GM23338 (cell line): ENCODE data around the gene IGFBP7. TPM values are rescaled to one million over a fixed set of nuclear protein-coding genes. Genes with fewer than 3 reads are reported as not detected.

Source experiments
- ATAC-seq: fragments of 200-7000 bp; cut with Tn5 transposase; 3 replicates; pipeline ENCODE4 v1.9.1; 2020
- DNase-seq: peaks from one replicate; pipeline ENCODE4 v3.0.0-alpha.2; 2015; ENCODE audit warnings: low spot score
- H2AFZ ChIP-seq: fragments of 200-600 bp; sonication (generic); 2 replicates; pipeline ENCODE4 v1.8.0; 2016; ENCODE audit warnings: antibody characterized with exemption, mild to moderate bottlenecking, moderate library complexity
- H3F3A ChIP-seq: fragments of 200-600 bp; sonication (generic); replicated peaks from 2 replicates; pipeline ENCODE4 v1.8.0; 2017; ENCODE audit warnings: antibody characterized with exemption, mixed run types, low read depth
- H3K27ac ChIP-seq: fragments of 200-600 bp; sonication (generic); 2 replicates; pipeline ENCODE4 v1.6.1; 2016; ENCODE audit warnings: low read depth
- H3K27me3 ChIP-seq: fragments of 200-600 bp; sonication (generic); 2 replicates; pipeline ENCODE4 v1.8.0; 2016; ENCODE audit warnings: mild to moderate bottlenecking, mixed run types, moderate library complexity; ENCODE audit not compliant: insufficient read depth
- H3K36me3 ChIP-seq: fragments of 200-600 bp; sonication (generic); 2 replicates; pipeline ENCODE4 v1.8.0; 2016; ENCODE audit warnings: mild to moderate bottlenecking; ENCODE audit not compliant: insufficient read depth
- H3K4me1 ChIP-seq: fragments of 200-600 bp; sonication (generic); 2 replicates; pipeline ENCODE4 v1.8.0; 2016; ENCODE audit warnings: mild to moderate bottlenecking, moderate library complexity; ENCODE audit not compliant: insufficient read depth
- H3K4me2 ChIP-seq: fragments of 200-600 bp; sonication (generic); 2 replicates; pipeline ENCODE4 v1.7.1; 2017; ENCODE audit warnings: mixed run types
- H3K4me3 ChIP-seq: fragments of 200-600 bp; sonication (generic); 2 replicates; pipeline ENCODE4 v1.6.1; 2016; ENCODE audit warnings: mixed run types
- H3K79me2 ChIP-seq: fragments of 200-600 bp; sonication (generic); replicated peaks from 2 replicates; pipeline ENCODE4 v1.8.0; 2017; ENCODE audit warnings: mild to moderate bottlenecking; ENCODE audit not compliant: insufficient read depth
- H3K9me2 ChIP-seq: fragments of 200-600 bp; sonication (generic); 2 replicates; pipeline ENCODE4 v1.8.0; 2017; ENCODE audit not compliant: insufficient read depth
- H4K20me1 ChIP-seq: fragments of 200-600 bp; sonication (generic); replicated peaks from 2 replicates; pipeline ENCODE4 v1.8.0; 2017; ENCODE audit warnings: mild to moderate bottlenecking; ENCODE audit not compliant: insufficient read depth
- H3K27ac Mint-ChIP-seq: 2 replicates; pipeline ENCODE4 v1.8.0; 2020; ENCODE audit warnings: inconsistent platforms, mild to moderate bottlenecking, moderate library complexity, mixed read lengths
- H3K27me3 Mint-ChIP-seq: 3 replicates; pipeline ENCODE4 v1.8.0; 2022; ENCODE audit warnings: low read depth, mild to moderate bottlenecking, moderate library complexity, mixed read lengths, inconsistent platforms; ENCODE audit not compliant: insufficient read depth, poor library complexity
- H3K36me3 Mint-ChIP-seq: 3 replicates; pipeline ENCODE4 v1.8.0; 2021; ENCODE audit warnings: low read depth, mild to moderate bottlenecking, inconsistent platforms, moderate library complexity, mixed read lengths
- H3K4me1 Mint-ChIP-seq: 3 replicates; pipeline ENCODE4 v1.8.0; 2020; ENCODE audit warnings: mild to moderate bottlenecking, inconsistent platforms, mixed read lengths
- H3K4me3 Mint-ChIP-seq: 3 replicates; pipeline ENCODE4 v1.8.0; 2021; ENCODE audit warnings: moderate library complexity, mild to moderate bottlenecking, inconsistent platforms, mixed read lengths
- H3K9me3 Mint-ChIP-seq: 3 replicates; pipeline ENCODE4 v1.8.0; 2020; ENCODE audit warnings: moderate library complexity, mild to moderate bottlenecking, inconsistent platforms, mixed read lengths
- EZH2 ChIP-seq: fragments of 200-600 bp; sonication (generic); IDR thresholded peaks from one replicate; pipeline ENCODE4 v1.8.0; 2017; ENCODE audit warnings: antibody characterized with exemption, mild to moderate bottlenecking, low read depth; ENCODE audit not compliant: unreplicated experiment
- EZH2phosphoT487 ChIP-seq: fragments of 200-600 bp; sonication (generic); IDR thresholded peaks from one replicate; pipeline ENCODE4 v1.8.1; 2018; ENCODE audit warnings: antibody characterized with exemption; ENCODE audit not compliant: unreplicated experiment
- NANOG ChIP-seq: IDR thresholded peaks from 2 replicates; pipeline ENCODE4 v1.6.1; 2016; ENCODE audit warnings: antibody characterized with exemption, borderline replicate concordance
- POLR2AphosphoS5 ChIP-seq: IDR thresholded peaks from 2 replicates; pipeline ENCODE4 v1.6.1; 2016; ENCODE audit warnings: antibody characterized with exemption, low read depth
- STAT1 ChIP-seq: IDR thresholded peaks from one replicate; pipeline ENCODE4 v1.6.1; 2016; ENCODE audit warnings: antibody characterized with exemption; ENCODE audit not compliant: unreplicated experiment
- ZNF331 ChIP-seq: fragments of 250-450 bp; sonication (Bioruptor Pico); IDR thresholded peaks from 2 replicates; pipeline ENCODE4 v1.5.0; 2020; ENCODE audit warnings: low read depth, mild to moderate bottlenecking, moderate library complexity
- polyA plus RNA-seq: library from polyadenylated mRNA; unstranded; fragments of >200 nt; fragmentation: Nextera tagmentation; extraction: Ambion mirVana; gene quantifications from 2 replicates; pipeline ENCODE4 v1.2.1, GENCODE V29; 2016
- total RNA-seq: library from RNA; depleted of rRNA; stranded (reverse); fragments of >200 nt; shearing (Covaris generic); gene quantifications from 2 replicates; pipeline ENCODE4 v1.2.3, GENCODE V29; 2014
- TF ChIP-seq, protein P1 (sequence below): IDR thresholded peaks from one replicate; pipeline ENCODE4 v1.6.1; 2018; ENCODE audit warnings: antibody characterized with exemption; ENCODE audit not compliant: unreplicated experiment
- TF ChIP-seq, protein P2 (sequence below): IDR thresholded peaks from 2 replicates; pipeline ENCODE4 v1.6.1; 2016; ENCODE audit warnings: antibody characterized with exemption
- TF ChIP-seq, protein P3 (sequence below), 2 experiments: fragments of 200-600 bp in 1 of 2; sonication (generic) in 1 of 2; conservative IDR thresholded peaks; 2 replicates each; pipeline versions ENCODE4 v1.5.1 to v1.6.1; 2016 to 2017; ENCODE audit warnings: antibody characterized with exemption in 2 of 2, low read depth in 2 of 2, mild to moderate bottlenecking in 2 of 2, moderate library complexity in 1 of 2

The IGFBP7 gene
- total and polyA plus RNA-seq, 2 experiments from 2014 or later: 0.49 to 7.9 TPM

DNA sequence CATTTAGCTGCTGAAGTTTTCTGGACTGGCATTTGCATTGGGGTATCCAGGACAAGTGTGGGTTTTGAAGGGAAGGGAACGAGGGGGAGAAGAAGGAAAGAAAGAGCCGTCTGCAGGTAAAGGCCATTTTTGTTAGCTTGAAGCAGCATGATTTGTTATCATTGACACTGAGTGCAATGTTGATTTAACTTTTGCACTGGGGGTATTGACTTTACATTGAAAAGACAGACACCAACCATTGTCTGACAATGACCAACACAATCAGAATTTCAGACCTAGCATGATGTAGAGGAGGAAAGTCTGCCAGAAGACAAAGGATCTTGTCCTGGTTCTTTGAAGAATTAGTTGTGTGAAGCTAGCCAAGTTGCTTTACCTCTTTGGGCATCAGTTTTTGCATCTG lies 39.6 kb upstream of the IGFBP7 start:
- DNase-seq (no peak), ATAC-seq (no peak)
- Histone ChIP-seq H3K4me3 (no peak overlapping the region), H2AFZ (no peak overlapping the region), H3F3A (no peaks in the 10 kb centered on the region), H3K79me2 (no peaks in the 10 kb centered on the region), H3K4me2 (no peak overlapping the region), H3K9me2 (0 out of 2 replicates have a peak, but pooled peaks cover 6% of the 10 kb centered on the region), H3K27ac (no peak overlapping the region), H3K36me3 (no peaks in the 10 kb centered on the region), H4K20me1 (no peaks in the 10 kb centered on the region), H3K4me1 (peaks cover 3% of the 10 kb centered on the region; the same call in 1 of the 2 replicates), H3K27me3 (no peaks in the 10 kb centered on the region)
- H3K4me3 Mint-ChIP-seq: no peak overlapping the region
- H3K27ac Mint-ChIP-seq: no peak overlapping the region
- peaks cover 5% of the 10 kb centered on the region; the same call in 1 of the 3 replicates for H3K4me1 Mint-ChIP-seq
- peaks cover 8% of the 10 kb centered on the region for H3K27me3 Mint-ChIP-seq
- H3K36me3 Mint-ChIP-seq: no peaks in the 10 kb centered on the region
- peaks cover 2% of the 10 kb centered on the region; the same call in 1 of the 3 replicates for H3K9me3 Mint-ChIP-seq
- TF ChIP-seq EZH2 (no peak), EZH2phosphoT487 (no peak), ZNF331 (CRISPR knock-in tag) (no peak), NANOG (no peak), POLR2AphosphoS5 (no peak), STAT1 (no peak)
- TF ChIP-seq, protein P1, sequence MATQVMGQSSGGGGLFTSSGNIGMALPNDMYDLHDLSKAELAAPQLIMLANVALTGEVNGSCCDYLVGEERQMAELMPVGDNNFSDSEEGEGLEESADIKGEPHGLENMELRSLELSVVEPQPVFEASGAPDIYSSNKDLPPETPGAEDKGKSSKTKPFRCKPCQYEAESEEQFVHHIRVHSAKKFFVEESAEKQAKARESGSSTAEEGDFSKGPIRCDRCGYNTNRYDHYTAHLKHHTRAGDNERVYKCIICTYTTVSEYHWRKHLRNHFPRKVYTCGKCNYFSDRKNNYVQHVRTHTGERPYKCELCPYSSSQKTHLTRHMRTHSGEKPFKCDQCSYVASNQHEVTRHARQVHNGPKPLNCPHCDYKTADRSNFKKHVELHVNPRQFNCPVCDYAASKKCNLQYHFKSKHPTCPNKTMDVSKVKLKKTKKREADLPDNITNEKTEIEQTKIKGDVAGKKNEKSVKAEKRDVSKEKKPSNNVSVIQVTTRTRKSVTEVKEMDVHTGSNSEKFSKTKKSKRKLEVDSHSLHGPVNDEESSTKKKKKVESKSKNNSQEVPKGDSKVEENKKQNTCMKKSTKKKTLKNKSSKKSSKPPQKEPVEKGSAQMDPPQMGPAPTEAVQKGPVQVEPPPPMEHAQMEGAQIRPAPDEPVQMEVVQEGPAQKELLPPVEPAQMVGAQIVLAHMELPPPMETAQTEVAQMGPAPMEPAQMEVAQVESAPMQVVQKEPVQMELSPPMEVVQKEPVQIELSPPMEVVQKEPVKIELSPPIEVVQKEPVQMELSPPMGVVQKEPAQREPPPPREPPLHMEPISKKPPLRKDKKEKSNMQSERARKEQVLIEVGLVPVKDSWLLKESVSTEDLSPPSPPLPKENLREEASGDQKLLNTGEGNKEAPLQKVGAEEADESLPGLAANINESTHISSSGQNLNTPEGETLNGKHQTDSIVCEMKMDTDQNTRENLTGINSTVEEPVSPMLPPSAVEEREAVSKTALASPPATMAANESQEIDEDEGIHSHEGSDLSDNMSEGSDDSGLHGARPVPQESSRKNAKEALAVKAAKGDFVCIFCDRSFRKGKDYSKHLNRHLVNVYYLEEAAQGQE: no peak
- TF ChIP-seq, protein P2, sequence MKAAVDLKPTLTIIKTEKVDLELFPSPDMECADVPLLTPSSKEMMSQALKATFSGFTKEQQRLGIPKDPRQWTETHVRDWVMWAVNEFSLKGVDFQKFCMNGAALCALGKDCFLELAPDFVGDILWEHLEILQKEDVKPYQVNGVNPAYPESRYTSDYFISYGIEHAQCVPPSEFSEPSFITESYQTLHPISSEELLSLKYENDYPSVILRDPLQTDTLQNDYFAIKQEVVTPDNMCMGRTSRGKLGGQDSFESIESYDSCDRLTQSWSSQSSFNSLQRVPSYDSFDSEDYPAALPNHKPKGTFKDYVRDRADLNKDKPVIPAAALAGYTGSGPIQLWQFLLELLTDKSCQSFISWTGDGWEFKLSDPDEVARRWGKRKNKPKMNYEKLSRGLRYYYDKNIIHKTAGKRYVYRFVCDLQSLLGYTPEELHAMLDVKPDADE: no peak
- TF ChIP-seq, protein P3, sequence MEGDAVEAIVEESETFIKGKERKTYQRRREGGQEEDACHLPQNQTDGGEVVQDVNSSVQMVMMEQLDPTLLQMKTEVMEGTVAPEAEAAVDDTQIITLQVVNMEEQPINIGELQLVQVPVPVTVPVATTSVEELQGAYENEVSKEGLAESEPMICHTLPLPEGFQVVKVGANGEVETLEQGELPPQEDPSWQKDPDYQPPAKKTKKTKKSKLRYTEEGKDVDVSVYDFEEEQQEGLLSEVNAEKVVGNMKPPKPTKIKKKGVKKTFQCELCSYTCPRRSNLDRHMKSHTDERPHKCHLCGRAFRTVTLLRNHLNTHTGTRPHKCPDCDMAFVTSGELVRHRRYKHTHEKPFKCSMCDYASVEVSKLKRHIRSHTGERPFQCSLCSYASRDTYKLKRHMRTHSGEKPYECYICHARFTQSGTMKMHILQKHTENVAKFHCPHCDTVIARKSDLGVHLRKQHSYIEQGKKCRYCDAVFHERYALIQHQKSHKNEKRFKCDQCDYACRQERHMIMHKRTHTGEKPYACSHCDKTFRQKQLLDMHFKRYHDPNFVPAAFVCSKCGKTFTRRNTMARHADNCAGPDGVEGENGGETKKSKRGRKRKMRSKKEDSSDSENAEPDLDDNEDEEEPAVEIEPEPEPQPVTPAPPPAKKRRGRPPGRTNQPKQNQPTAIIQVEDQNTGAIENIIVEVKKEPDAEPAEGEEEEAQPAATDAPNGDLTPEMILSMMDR (conservative IDR thresholded peaks at IDR 0.05; ENCODE audit: low read depth in 2 of 2): no peak
